Measurements from ENCODE around the gene ATP2A2.

DNA sequence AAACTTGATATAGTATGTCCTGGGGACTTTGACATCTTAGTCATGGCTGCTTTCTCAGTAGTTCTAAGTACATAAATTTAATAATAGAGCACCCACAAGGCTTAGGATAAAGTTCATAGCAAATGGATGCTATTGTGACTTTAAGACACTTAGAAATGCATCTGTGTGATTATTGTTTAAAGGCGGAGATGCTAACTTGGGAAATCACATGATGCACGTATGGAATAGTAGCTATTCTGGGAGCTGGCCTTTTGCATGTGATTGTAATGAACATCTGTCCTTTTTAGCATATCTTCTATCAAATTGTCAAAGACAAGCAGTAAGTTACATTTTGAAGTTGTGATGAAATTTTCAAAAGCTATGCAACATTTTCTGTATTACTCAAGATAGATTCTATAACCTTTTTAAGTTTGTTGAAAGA lies 46.7 kb upstream of the ATP2A2 start:
- TF ChIP-seq GATA3 (IDR thresholded peaks at IDR 0.05; ENCODE audit: low read depth, low read length) (no peak), GATA2 (IDR thresholded peaks at IDR 0.05; ENCODE audit: low read depth, low read length) (no peak)

Data from SH-SY5Y (cell line).